ENCODE measurements around the gene PGS1.

PGS1 gene

GRCh38 chr17:78406920-78407319 is 28.5 kb downstream of the PGS1 start:
- H3K4me3 ChIP-seq (ENCODE audit: insufficient read depth, low read depth, low read length, poor library complexity, severe bottlenecking), result no peak overlapping the region
- peak overlapping the region; percentile 36 for H3K27ac ChIP-seq (ENCODE audit: insufficient read depth, low read length, poor library complexity, severe bottlenecking)
- DNase-seq, result no peak
- no peaks in the 10 kb centered on the region for H3K9me3 ChIP-seq (ENCODE audit: control insufficient read depth, low read length)
- H3K27me3 ChIP-seq (replicated peaks; ENCODE audit: control insufficient read depth, insufficient read depth, low read length, poor library complexity, severe bottlenecking), result no peaks in the 10 kb centered on the region
- H3K4me1 ChIP-seq (ENCODE audit: control insufficient read depth, insufficient read depth, low read length, poor library complexity, severe bottlenecking), result peaks cover 4% of the 10 kb centered on the region
- peaks cover 43% of the 10 kb centered on the region for H3K36me3 ChIP-seq (ENCODE audit: control insufficient read depth, insufficient read depth, low read length)

DNA sequence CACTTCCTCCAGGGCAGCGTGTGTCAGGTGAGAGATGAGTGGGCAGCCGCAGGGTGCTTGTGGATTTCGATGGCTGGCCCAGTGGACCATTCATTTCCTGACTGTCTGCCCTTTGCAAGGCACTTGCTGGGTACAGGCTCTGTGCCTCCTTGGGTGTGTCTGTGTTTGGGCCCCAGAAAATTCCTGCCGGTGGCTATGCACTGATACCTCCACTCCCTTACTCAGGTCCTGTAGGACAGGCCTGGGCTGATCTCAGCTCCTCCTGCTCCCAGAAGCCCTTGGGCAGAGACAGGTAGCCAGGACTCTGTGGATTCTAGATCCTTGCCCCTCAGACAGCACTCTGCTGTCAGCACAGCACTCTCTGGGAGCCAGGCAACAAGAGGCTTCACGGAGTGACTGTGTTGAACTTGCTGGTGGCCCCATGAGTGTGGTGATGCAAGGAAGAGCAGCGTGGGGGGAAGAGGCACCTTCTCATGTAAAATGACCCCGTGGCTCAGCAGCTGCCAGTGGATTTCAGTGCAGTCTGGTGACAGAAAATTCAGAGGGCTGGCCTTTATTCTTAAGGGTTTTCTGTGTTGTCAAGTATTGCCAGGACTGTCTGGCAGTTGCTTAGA is 29.0 kb downstream of the PGS1 start:
- DNase-seq, result no peak
- H3K36me3 ChIP-seq (ENCODE audit: control insufficient read depth, insufficient read depth, low read length), result peaks cover 40% of the 10 kb centered on the region
- H3K4me3 ChIP-seq (ENCODE audit: insufficient read depth, low read depth, low read length, poor library complexity, severe bottlenecking), result no peak overlapping the region
- peak overlapping the region; percentile 36 for H3K27ac ChIP-seq (ENCODE audit: insufficient read depth, low read length, poor library complexity, severe bottlenecking)
- no peaks in the 10 kb centered on the region for H3K27me3 ChIP-seq (replicated peaks; ENCODE audit: control insufficient read depth, insufficient read depth, low read length, poor library complexity, severe bottlenecking)
- peaks cover 5% of the 10 kb centered on the region for H3K4me1 ChIP-seq (ENCODE audit: control insufficient read depth, insufficient read depth, low read length, poor library complexity, severe bottlenecking)
- H3K9me3 ChIP-seq (ENCODE audit: control insufficient read depth, low read length), result no peaks in the 10 kb centered on the region

- peaks cover 31% of the 10 kb centered on the region for H3K36me3 ChIP-seq (ENCODE audit: control insufficient read depth, insufficient read depth, low read length)
Measured at GRCh38 chr17:78408476-78409050, 30.1 kb downstream of the PGS1 start.

DNA sequence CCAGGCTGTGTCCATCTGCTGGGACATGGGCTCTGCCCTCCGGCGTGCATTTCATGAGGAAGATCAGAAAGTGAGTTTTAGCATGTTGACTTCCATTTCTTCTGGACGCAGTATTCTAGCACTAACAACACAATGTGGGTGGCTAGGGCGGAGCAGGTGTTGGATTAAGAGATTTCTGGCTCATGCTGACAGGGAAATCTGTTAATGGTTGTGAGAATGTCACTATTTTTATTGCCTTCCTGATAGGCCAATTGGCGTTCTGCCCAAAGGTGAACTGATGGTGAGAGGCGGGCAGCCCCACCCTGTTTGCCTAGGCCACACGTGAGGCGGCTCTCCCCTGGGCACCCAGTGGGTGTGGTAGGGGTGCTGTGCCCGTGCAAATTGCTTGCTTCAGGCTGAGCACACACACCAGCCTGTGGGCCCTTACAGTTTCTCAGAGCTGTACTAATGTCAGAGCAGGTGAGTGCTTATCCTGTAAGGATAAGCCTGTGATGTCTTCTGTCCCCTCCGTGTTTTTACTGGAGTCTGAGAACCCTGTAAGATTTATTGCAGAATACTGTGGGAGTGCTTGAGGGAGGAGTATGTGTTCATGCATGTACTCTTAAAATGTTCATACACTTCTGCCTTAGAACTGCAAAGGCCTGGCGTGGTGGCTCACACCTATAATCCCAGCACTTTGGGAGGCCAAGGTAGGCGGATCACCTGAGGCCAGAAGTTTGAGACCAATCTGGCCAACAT is 30.9 kb downstream of the PGS1 start:
- Histone ChIP-seq H3K27ac (ENCODE audit: insufficient read depth, low read length, poor library complexity, severe bottlenecking) (no peak overlapping the region), H3K4me3 (ENCODE audit: insufficient read depth, low read depth, low read length, poor library complexity, severe bottlenecking) (no peak overlapping the region), H3K27me3 (replicated peaks; ENCODE audit: control insufficient read depth, insufficient read depth, low read length, poor library complexity, severe bottlenecking) (no peaks in the 10 kb centered on the region), H3K36me3 (ENCODE audit: control insufficient read depth, insufficient read depth, low read length) (peaks cover 23% of the 10 kb centered on the region), H3K4me1 (ENCODE audit: control insufficient read depth, insufficient read depth, low read length, poor library complexity, severe bottlenecking) (peaks cover 24% of the 10 kb centered on the region), H3K9me3 (ENCODE audit: control insufficient read depth, low read length) (no peaks in the 10 kb centered on the region)
- no peak for DNase-seq

More at GRCh38 chr17:78408476-78409050, 30.1 kb downstream of the PGS1 start:
- Histone ChIP-seq H3K27me3 (replicated peaks; ENCODE audit: control insufficient read depth, insufficient read depth, low read length, poor library complexity, severe bottlenecking) (no peaks in the 10 kb centered on the region), H3K4me1 (ENCODE audit: control insufficient read depth, insufficient read depth, low read length, poor library complexity, severe bottlenecking) (peaks cover 16% of the 10 kb centered on the region), H3K9me3 (ENCODE audit: control insufficient read depth, low read length) (no peaks in the 10 kb centered on the region), H3K27ac (ENCODE audit: insufficient read depth, low read length, poor library complexity, severe bottlenecking) (no peak overlapping the region), H3K4me3 (ENCODE audit: insufficient read depth, low read depth, low read length, poor library complexity, severe bottlenecking) (no peak overlapping the region)
- DNase-seq, result no peak

GRCh38 chr17:78411241-78411857 is 32.9 kb downstream of the PGS1 start:
- H3K27ac ChIP-seq (ENCODE audit: insufficient read depth, low read length, poor library complexity, severe bottlenecking), result no peak overlapping the region
- peaks cover 11% of the 10 kb centered on the region for H3K36me3 ChIP-seq (ENCODE audit: control insufficient read depth, insufficient read depth, low read length)
- H3K4me1 ChIP-seq (ENCODE audit: control insufficient read depth, insufficient read depth, low read length, poor library complexity, severe bottlenecking), result peaks cover 33% of the 10 kb centered on the region
- DNase-seq, result no peak
- no peaks in the 10 kb centered on the region for H3K9me3 ChIP-seq (ENCODE audit: control insufficient read depth, low read length)
- no peak overlapping the region for H3K4me3 ChIP-seq (ENCODE audit: insufficient read depth, low read depth, low read length, poor library complexity, severe bottlenecking)
- H3K27me3 ChIP-seq (replicated peaks; ENCODE audit: control insufficient read depth, insufficient read depth, low read length, poor library complexity, severe bottlenecking), result no peaks in the 10 kb centered on the region

- H3K27me3 ChIP-seq (replicated peaks; ENCODE audit: control insufficient read depth, insufficient read depth, low read length, poor library complexity, severe bottlenecking), result no peaks in the 10 kb centered on the region
- peak overlapping the region; percentile 50 for H3K27ac ChIP-seq (ENCODE audit: insufficient read depth, low read length, poor library complexity, severe bottlenecking)
- H3K9me3 ChIP-seq (ENCODE audit: control insufficient read depth, low read length), result no peaks in the 10 kb centered on the region
- H3K36me3 ChIP-seq (ENCODE audit: control insufficient read depth, insufficient read depth, low read length), result peaks cover 14% of the 10 kb centered on the region
- no peak overlapping the region for H3K4me3 ChIP-seq (ENCODE audit: insufficient read depth, low read depth, low read length, poor library complexity, severe bottlenecking)
- H3K4me1 ChIP-seq (ENCODE audit: control insufficient read depth, insufficient read depth, low read length, poor library complexity, severe bottlenecking), result peaks cover 31% of the 10 kb centered on the region
- no peak for DNase-seq
Measured at GRCh38 chr17:78412403-78412802, 34.0 kb downstream of the PGS1 start.

DNA sequence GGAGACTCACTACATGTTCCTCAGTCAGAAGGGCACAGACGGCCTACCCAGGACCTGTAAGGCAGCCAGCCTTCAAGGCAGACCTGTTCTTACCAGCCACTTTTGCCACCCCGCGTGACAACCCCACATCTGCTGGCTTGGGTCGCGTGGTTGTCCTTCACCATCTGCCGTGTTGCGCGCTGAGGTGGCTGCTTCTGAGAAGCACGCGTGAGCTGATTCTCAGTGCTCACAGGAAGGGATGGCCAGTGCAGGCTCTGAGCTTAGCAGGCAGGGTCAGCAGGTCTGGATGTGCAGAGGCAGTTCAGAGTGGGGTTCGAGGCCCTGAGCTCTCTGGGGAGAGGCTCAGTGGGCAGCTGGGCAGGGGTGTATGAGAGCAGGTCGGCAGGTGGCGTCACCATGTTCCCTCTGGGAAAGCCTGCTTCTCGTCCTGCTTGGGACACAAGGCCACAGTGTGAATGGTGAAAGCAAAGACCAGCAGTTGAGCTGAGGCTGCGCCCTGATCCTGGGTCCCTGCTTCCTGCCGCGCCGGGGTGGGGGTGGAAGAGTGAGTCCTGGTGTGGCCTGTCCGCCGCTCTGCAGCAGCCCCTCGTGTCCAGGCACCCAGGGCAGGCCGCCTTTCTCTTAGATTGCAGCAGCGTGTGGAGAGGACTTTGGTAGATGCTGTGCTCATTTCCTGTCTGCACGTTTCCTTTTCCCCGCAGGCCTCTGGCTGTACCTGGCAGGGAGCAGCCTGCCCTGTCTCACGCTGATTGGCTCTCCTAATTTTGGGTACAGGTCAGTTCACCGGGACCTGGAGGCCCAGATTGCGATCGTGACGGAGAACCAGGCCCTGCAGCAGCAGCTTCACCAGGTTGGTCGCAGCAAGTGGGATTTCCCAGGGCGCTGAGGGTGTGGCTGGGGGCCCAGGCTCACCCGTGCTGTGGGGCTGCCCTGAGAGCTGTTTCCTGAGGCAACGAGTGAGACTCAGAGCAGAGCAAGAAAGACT is 36.0 kb downstream of the PGS1 start:
- DNase-seq, result peak; percentile 15 to 45 (median 19)
- Histone ChIP-seq H3K9me3 (ENCODE audit: control insufficient read depth, low read length) (no peaks in the 10 kb centered on the region), H3K36me3 (ENCODE audit: control insufficient read depth, insufficient read depth, low read length) (peaks cover 14% of the 10 kb centered on the region), H3K4me1 (ENCODE audit: control insufficient read depth, insufficient read depth, low read length, poor library complexity, severe bottlenecking) (peaks cover 29% of the 10 kb centered on the region), H3K27ac (ENCODE audit: insufficient read depth, low read length, poor library complexity, severe bottlenecking) (peak overlapping the region; percentile 72), H3K27me3 (replicated peaks; ENCODE audit: control insufficient read depth, insufficient read depth, low read length, poor library complexity, severe bottlenecking) (no peaks in the 10 kb centered on the region), H3K4me3 (ENCODE audit: insufficient read depth, low read depth, low read length, poor library complexity, severe bottlenecking) (peak overlapping the region; percentile 2)

GRCh38 chr17:78415821-78416711 is 37.6 kb downstream of the PGS1 start:
- Histone ChIP-seq H3K4me3 (ENCODE audit: insufficient read depth, low read depth, low read length, poor library complexity, severe bottlenecking) (no peak overlapping the region), H3K27ac (ENCODE audit: insufficient read depth, low read length, poor library complexity, severe bottlenecking) (peak overlapping the region; percentile 8), H3K4me1 (ENCODE audit: control insufficient read depth, insufficient read depth, low read length, poor library complexity, severe bottlenecking) (peaks cover 29% of the 10 kb centered on the region), H3K36me3 (ENCODE audit: control insufficient read depth, insufficient read depth, low read length) (peaks cover 27% of the 10 kb centered on the region), H3K9me3 (ENCODE audit: control insufficient read depth, low read length) (no peaks in the 10 kb centered on the region), H3K27me3 (replicated peaks; ENCODE audit: control insufficient read depth, insufficient read depth, low read length, poor library complexity, severe bottlenecking) (no peaks in the 10 kb centered on the region)
- DNase-seq, result no peak
